SK-N-SH (cell line): ENCODE measurements around the gene CREG1.

ENCODE experiments used
- RAD21 ChIP-seq: IDR thresholded peaks from 2 replicates; pipeline ENCODE4 v1.6.1; 2012; ENCODE audit warnings: mild to moderate bottlenecking, low read length
- RFX5 ChIP-seq: IDR thresholded peaks from 2 replicates; pipeline ENCODE4 v1.6.1; 2012; ENCODE audit warnings: mild to moderate bottlenecking, improper control_type of control experiment, low read length
- RXRA ChIP-seq: IDR thresholded peaks from 2 replicates; pipeline ENCODE4 v1.4.0; 2012; ENCODE audit warnings: low read depth, mild to moderate bottlenecking, borderline replicate concordance

DNA sequence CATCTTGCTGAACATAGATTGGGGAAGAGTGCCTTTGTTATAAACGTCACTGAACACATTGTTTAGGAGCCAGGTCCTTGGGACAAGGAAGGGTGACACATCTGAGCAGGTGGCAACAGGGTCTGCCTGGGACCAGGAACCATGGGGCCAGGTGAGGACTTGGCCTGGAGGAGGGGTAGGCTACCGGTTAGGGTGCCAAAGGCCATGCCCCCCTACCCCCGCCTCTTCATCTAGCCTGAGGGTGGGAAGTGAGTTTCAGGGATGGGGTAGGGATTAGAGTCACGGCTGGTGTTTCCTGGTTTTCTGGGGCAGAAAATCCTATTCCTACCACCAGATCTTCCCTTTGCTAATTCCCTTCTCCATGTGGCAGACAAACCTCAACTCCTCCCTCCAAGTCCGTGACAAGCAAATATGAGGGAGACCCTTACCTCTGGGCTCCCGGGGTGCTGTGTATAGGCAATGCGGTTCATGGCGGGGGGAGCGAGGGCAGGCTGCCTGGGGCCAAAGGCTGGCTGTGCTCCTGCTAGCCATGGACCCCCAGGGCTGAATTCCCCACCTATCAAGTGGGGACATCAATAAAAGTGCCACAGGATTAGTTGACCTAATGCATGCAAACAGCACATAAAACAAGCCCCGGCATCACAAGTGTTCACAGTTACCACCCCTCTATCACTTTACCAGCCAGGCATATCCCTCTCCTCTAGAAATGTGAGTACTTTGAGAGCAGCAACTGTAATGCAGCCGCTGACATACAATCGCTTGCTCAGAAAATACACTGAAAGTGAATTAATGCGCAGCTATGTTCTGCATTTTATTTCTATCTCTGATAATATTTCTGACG, 49.7 kb downstream of the CREG1 start:
- TF ChIP-seq RFX5 (no peak), RXRA (no peak), RAD21 (no peak)
